Retinal pigment epithelial cell (primary cell): Measurements from ENCODE around the gene SORCS2.

ENCODE experiments used
- DNase-seq: peaks from one replicate; pipeline ENCODE4 v3.0.0-alpha.2; 2010; ENCODE audit warnings: low read depth
- H3K4me3 ChIP-seq: 2 replicates; pipeline ENCODE4 v1.5.1; 2011; ENCODE audit warnings: mild to moderate bottlenecking, low read length, control low read depth, moderate library complexity
- CTCF ChIP-seq: conservative IDR thresholded peaks from 2 replicates; pipeline ENCODE4 v1.5.1; 2011; ENCODE audit warnings: low read depth, low read length, control low read depth, inconsistent platforms

Gene SORCS2

GRCh38 chr4:7397206-7398103 lies 205.1 kb downstream of the SORCS2 start:
- no peak for DNase-seq
- TF ChIP-seq CTCF, result no peak
- H3K4me3 ChIP-seq, result no peak overlapping the region

GRCh38 chr4:7398104-7398423 lies 205.7 kb downstream of the SORCS2 start:
- DNase-seq, result peak; percentile 47
- no peak overlapping the region for H3K4me3 ChIP-seq

GRCh38 chr4:7398788-7399439 lies 206.6 kb downstream of the SORCS2 start:
- no peak for TF ChIP-seq CTCF
- no peak for DNase-seq
- no peak overlapping the region for H3K4me3 ChIP-seq

More at GRCh38 chr4:7398104-7398423, 205.7 kb downstream of the SORCS2 start:
- TF ChIP-seq CTCF, result peak; percentile 37

- DNase-seq, result no peak
- no peak for TF ChIP-seq CTCF
These were observed 207.3 kb downstream of the SORCS2 start for GRCh38 chr4:7399440-7400234.

GRCh38 chr4:7400671-7401298 lies 208.4 kb downstream of the SORCS2 start:
- H3K4me3 ChIP-seq, result no peak overlapping the region
- DNase-seq, result no peak
- no peak for TF ChIP-seq CTCF

More at GRCh38 chr4:7399440-7400234, 207.3 kb downstream of the SORCS2 start:
- H3K4me3 ChIP-seq, result no peak overlapping the region

- TF ChIP-seq CTCF, result no peak
- no peak for DNase-seq
- no peak overlapping the region for H3K4me3 ChIP-seq
These were observed 210.2 kb downstream of the SORCS2 start for GRCh38 chr4:7402526-7402925.
